Measurements from ENCODE around the gene LEMD3. TPM values are rescaled to one million over a fixed set of nuclear protein-coding genes. Genes with fewer than 3 reads are reported as not detected.

Gene LEMD3
- polyA plus RNA-seq, 1 experiment, result 4.7 TPM

DNA sequence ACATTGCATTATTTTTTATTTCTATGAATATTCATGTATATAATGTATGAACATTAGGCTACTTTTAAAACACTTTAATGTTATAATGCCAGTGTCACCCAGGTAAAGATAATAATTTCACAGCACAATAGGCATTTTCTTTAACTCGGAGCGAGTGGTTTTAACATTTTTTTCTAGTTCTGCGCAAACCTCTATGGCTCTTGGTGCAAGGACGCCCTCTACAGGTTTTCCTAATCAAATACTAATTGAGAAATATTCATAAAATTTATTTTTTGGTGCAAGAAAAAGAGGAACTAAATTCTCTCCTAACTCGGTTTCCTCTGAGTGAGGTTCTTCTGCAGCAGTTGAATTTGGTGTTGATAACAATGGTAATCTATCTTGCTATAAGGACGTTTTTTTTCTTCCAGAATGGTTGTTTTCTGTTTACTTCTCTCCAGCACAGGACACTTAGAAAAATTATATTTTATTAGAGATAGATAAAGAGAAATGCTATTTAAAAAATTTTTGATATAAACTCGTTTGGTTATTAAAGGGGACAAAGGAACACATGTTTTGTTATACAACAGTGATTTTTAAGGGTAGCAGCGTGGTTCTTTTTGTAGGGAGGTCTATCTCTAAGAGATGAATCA lies 45.8 kb upstream of the LEMD3 start:
- H3K36me3 ChIP-seq (ENCODE audit: control insufficient read depth, insufficient read depth, low read length), result no peaks in the 10 kb centered on the region
- TF ChIP-seq, protein P1, sequence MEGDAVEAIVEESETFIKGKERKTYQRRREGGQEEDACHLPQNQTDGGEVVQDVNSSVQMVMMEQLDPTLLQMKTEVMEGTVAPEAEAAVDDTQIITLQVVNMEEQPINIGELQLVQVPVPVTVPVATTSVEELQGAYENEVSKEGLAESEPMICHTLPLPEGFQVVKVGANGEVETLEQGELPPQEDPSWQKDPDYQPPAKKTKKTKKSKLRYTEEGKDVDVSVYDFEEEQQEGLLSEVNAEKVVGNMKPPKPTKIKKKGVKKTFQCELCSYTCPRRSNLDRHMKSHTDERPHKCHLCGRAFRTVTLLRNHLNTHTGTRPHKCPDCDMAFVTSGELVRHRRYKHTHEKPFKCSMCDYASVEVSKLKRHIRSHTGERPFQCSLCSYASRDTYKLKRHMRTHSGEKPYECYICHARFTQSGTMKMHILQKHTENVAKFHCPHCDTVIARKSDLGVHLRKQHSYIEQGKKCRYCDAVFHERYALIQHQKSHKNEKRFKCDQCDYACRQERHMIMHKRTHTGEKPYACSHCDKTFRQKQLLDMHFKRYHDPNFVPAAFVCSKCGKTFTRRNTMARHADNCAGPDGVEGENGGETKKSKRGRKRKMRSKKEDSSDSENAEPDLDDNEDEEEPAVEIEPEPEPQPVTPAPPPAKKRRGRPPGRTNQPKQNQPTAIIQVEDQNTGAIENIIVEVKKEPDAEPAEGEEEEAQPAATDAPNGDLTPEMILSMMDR (IDR thresholded peaks at IDR 0.05; ENCODE audit: insufficient read depth, low read depth, low read length), result peak; percentile 68
- ChIA-PET POLR2A (interaction anchor here (0.7 kb wide), 1 partner anchor 306 kb away, joined by 3 read pairs; no protein-coding TSS in a partner anchor), CTCF (interaction anchor here (0.7 to 5.0 kb wide), 11 partner anchors 10 to 322 kb away, joined by 3 to 39 read pairs (median 4); no protein-coding TSS in a partner anchor)
- peaks cover 25% of the 10 kb centered on the region for H3K27me3 ChIP-seq (ENCODE audit: control insufficient read depth, insufficient read depth, low read length)
- H3K4me3 ChIP-seq (ENCODE audit: low read depth, low read length), result no peak overlapping the region
- DNase-seq (ENCODE audit: low read depth), result no peak

DNA sequence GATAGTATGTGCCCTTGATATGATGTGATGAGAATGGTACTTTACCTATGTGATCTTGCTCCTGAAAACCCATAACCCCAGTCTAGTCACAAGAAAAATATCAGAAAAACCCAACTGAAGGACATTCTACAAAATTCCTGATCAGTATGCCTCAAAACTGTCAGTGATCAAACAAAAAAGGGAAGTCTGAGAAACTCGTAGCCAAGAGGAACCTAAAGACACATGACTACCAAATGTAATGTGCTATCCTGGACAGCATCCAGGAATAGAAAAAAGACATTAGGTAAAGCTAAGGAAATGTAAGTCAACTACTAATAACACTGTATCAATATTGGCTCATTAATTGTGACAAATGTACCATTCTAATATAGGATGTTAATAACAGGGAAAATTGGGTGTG lies 44.1 kb upstream of the LEMD3 start:
- H3K36me3 ChIP-seq (ENCODE audit: control insufficient read depth, insufficient read depth, low read length), result no peaks in the 10 kb centered on the region
- peaks cover 24% of the 10 kb centered on the region for H3K27me3 ChIP-seq (ENCODE audit: control insufficient read depth, insufficient read depth, low read length)
- no peak for DNase-seq (ENCODE audit: low read depth)
- H3K4me3 ChIP-seq (ENCODE audit: low read depth, low read length), result no peak overlapping the region
- ChIA-PET POLR2A (no interaction called here), CTCF (interaction anchor here (0.7 to 5.0 kb wide), 5 partner anchors 9 to 324 kb away, joined by 3 to 39 read pairs (median 4); no protein-coding TSS in a partner anchor)
- TF ChIP-seq, protein P1 (IDR thresholded peaks at IDR 0.05; ENCODE audit: insufficient read depth, low read depth, low read length), result no peak

DNA sequence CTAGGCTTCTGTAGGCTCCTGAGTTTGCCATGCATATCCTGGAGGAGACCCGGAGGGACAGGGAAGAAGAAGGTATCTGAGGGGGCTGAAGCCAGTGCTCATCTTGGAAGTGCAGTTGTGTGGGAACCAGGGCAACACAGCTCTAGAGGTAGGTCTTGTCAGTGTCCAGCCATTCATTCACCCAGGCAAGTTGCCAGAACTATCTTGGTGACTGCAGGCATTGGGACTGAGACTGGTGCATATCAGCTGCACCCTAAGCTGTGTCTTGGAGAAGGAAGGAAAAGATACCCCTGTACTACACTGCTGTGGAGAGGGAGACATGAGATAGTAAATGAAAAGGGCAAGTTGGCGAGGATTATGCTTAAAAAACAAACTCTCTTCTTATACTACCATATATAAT lies 43.4 kb upstream of the LEMD3 start:
- no peaks in the 10 kb centered on the region for H3K36me3 ChIP-seq (ENCODE audit: control insufficient read depth, insufficient read depth, low read length)
- no peak overlapping the region for H3K4me3 ChIP-seq (ENCODE audit: low read depth, low read length)
- CTCF ChIA-PET, result interaction anchor here (0.7 to 5.0 kb wide), 4 partner anchors 9 to 324 kb away, joined by 3 to 39 read pairs (median 6); no protein-coding TSS in a partner anchor
- TF ChIP-seq, protein P1 (IDR thresholded peaks at IDR 0.05; ENCODE audit: insufficient read depth, low read depth, low read length), result no peak
- POLR2A ChIA-PET, result no interaction called here
- DNase-seq (ENCODE audit: low read depth), result no peak
- H3K27me3 ChIP-seq (ENCODE audit: control insufficient read depth, insufficient read depth, low read length), result peaks cover 20% of the 10 kb centered on the region

DNA sequence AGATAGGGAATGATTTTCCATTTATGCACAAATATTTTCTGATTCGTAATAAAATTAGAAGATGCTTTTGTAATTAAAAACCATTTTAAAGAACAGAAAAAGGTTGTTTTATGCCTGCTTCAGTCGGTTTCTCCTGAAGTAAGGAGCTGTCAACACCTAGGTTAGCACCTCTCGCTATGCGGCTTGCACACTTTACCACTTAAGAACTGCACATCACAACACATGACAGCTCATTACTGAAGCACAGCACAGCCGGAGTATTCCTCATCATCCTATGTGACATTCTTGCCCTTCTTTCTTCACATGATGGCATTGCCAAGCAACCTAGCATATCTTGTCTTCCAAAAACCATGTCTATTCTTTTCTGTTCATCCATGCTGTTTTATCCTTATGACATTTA lies 42.9 kb upstream of the LEMD3 start:
- no peaks in the 10 kb centered on the region for H3K36me3 ChIP-seq (ENCODE audit: control insufficient read depth, insufficient read depth, low read length)
- CTCF ChIA-PET, result interaction anchor here (1.8 to 5.0 kb wide), 2 partner anchors 234 to 325 kb away, joined by 7 to 39 read pairs; no protein-coding TSS in a partner anchor
- TF ChIP-seq, protein P1 (IDR thresholded peaks at IDR 0.05; ENCODE audit: insufficient read depth, low read depth, low read length), result no peak
- POLR2A ChIA-PET, result no interaction called here
- peaks cover 17% of the 10 kb centered on the region for H3K27me3 ChIP-seq (ENCODE audit: control insufficient read depth, insufficient read depth, low read length)
- DNase-seq (ENCODE audit: low read depth), result no peak
- H3K4me3 ChIP-seq (ENCODE audit: low read depth, low read length), result no peak overlapping the region

DNA sequence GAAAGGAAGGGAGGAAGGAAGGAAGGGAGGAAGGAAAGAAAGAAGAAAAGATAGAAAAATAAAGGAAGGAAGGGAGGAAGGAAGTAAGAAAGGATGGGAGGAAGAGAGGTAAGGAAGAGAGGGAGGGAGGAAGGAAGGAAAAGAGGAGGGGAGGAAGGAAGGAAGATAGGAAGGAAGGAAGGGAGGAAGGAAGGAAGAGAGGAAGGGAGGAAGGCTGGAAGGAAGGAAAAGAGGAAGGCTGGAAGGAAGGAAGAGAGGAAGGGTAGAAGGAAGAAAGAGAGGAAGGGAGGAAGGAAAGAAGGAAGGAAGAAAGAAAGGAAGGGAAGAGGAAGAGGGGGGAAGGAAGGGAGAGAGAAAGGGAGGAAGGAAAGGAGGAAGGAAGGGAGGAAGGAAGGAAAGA lies 35.5 kb upstream of the LEMD3 start:
- CTCF ChIA-PET, result interaction anchor here (1.0 to 1.4 kb wide), 5 partner anchors 8 to 240 kb away, joined by 3 to 4 read pairs (median 3); no protein-coding TSS in a partner anchor
- POLR2A ChIA-PET, result no interaction called here
- peaks cover 4% of the 10 kb centered on the region; the same call in 1 of the 2 replicates for H3K27me3 ChIP-seq (ENCODE audit: control insufficient read depth, insufficient read depth, low read length)
- TF ChIP-seq, protein P1 (IDR thresholded peaks at IDR 0.05; ENCODE audit: insufficient read depth, low read depth, low read length), result no peak
- DNase-seq (ENCODE audit: low read depth), result no peak
- H3K4me3 ChIP-seq (ENCODE audit: low read depth, low read length), result no peak overlapping the region
- H3K36me3 ChIP-seq (ENCODE audit: control insufficient read depth, insufficient read depth, low read length), result no peaks in the 10 kb centered on the region

Data from BJ (cell line).